Adrenal gland (tissue), 12 donors: ENCODE data around the gene FAM50A. TPM values are rescaled to one million over a fixed set of nuclear protein-coding genes. Genes with fewer than 3 reads are reported as not detected.

Experiments used
- DNase-seq, 7 donors: peaks; one replicate each; pipeline ENCODE4 v3.0.0-alpha.2; 2019 to 2020
- H3K27ac ChIP-seq, 5 donors: fragments of 200-600 bp; sonication (generic) in 4 of 5; 1 replicate in 3 of 5; 2 replicates in 2 of 5; pipeline versions ENCODE4 v1.5.1 to v1.8.0; 2016 to 2020; ENCODE audit warnings: mild to moderate bottlenecking in 1 of 5
- H3K27me3 ChIP-seq: fragments of 200-600 bp; 2 replicates; pipeline ENCODE4 v1.8.0; 2021
- H3K36me3 ChIP-seq, 2 donors: fragments of 200-600 bp; replicated peaks in 1 of 2; 1 replicate in 1 of 2; 2 replicates in 1 of 2; pipeline versions ENCODE4 v1.5.1 to v1.8.0; 2018 to 2022
- H3K4me1 ChIP-seq, 2 donors: fragments of 200-600 bp; replicated peaks in 1 of 2; 1 replicate in 1 of 2; 2 replicates in 1 of 2; pipeline versions ENCODE4 v1.5.1 to v1.8.0; 2018 to 2021
- H3K4me3 ChIP-seq, 4 donors: fragments of 200-600 bp; sonication (generic) in 3 of 4; one replicate each; pipeline ENCODE4 v1.5.1; 2016 to 2018
- H3K9me3 ChIP-seq, 3 donors: fragments of 200-600 bp; sonication (generic) in 1 of 3; replicated peaks in 1 of 3; 1 replicate in 2 of 3; 2 replicates in 1 of 3; pipeline versions ENCODE4 v1.5.1 to v1.8.0; 2016 to 2021
- POLR2A ChIP-seq, 2 donors: fragments of 450-650 bp; IDR thresholded peaks; one replicate each; pipeline ENCODE4 v1.6.1; 2017; ENCODE audit warnings: antibody characterized with exemption in 2 of 2, mild to moderate bottlenecking in 2 of 2, moderate library complexity in 1 of 2
- WGBS, 4 donors: extraction: QIAGEN DNeasy Blood & Tissue Kit in 2 of 4; methylation state at CpG; one replicate each; pipeline versions ENCODE4 v1.1.5 to v1.1.7; 2013 to 2017; 5-methylcytosine and 5-hydroxymethylcytosine counted together
- intact Hi-C, 2 donors: fragments of 100-400 bp; cut with DNase I; formaldehyde crosslinking; loops; one replicate each; pipeline versions ENCODE4 v1.14.1 to v1.15.0; 2022 to 2023
- polyA plus RNA-seq, 3 donors: library from polyadenylated mRNA; stranded (reverse); fragments of 200-250 nt in 2 of 3; fragments of 350-450 nt in 1 of 3; fragmentation: Illumina TruSeq in 1 of 3; extraction: RNeasy Lipid Tissue Mini Kit (QIAGEN cat#74804) in 1 of 3; gene quantifications; one replicate each; pipeline ENCODE4 v1.2.3, GENCODE V29; 2013 to 2014
- total RNA-seq, 9 donors: library from RNA; depleted of rRNA in 4 of 9; stranded (reverse); fragments of >200 nt in 4 of 9; fragments of 120-200 nt in 1 of 9; fragmentation: NEBNext Ultra II Directional in 1 of 9; extraction: Animal tissue kit (Norgen Biotek cat#: 25700) in 1 of 9; gene quantifications; one replicate each; pipeline versions ENCODE4 v1.1.0 to v1.2.4, GENCODE V29; 2013 to 2023
- TF ChIP-seq, protein P1 (sequence below), 6 experiments: fragments of 450-650 bp in 4 of 6; fragments of 200-600 bp in 2 of 6; sonication (generic) in 1 of 6; IDR thresholded peaks; 1 replicate in 5 of 6; 2 replicates in 1 of 6; pipeline versions ENCODE4 v1.5.1 to v1.8.0; 2016 to 2021; ENCODE audit warnings: antibody characterized with exemption in 6 of 6, mild to moderate bottlenecking in 2 of 6, moderate library complexity in 1 of 6
- donor health status: healthy with polysubstance abuse.
- donor health status: Bipolar disorder and iron deficiency.
- donor health status: DM: yes; HTN: yes; CAD: no.
- donor health status: DM: no; HTN: no; CAD: no.
- donor health status: DM: no; HTN: no; CAD: no.
- donor health status: DM: yes; HTN: yes; CAD: no.

The FAM50A gene
- total and polyA plus RNA-seq, 12 donors, result 25.1 to 451 (median 59.4) TPM

DNA sequence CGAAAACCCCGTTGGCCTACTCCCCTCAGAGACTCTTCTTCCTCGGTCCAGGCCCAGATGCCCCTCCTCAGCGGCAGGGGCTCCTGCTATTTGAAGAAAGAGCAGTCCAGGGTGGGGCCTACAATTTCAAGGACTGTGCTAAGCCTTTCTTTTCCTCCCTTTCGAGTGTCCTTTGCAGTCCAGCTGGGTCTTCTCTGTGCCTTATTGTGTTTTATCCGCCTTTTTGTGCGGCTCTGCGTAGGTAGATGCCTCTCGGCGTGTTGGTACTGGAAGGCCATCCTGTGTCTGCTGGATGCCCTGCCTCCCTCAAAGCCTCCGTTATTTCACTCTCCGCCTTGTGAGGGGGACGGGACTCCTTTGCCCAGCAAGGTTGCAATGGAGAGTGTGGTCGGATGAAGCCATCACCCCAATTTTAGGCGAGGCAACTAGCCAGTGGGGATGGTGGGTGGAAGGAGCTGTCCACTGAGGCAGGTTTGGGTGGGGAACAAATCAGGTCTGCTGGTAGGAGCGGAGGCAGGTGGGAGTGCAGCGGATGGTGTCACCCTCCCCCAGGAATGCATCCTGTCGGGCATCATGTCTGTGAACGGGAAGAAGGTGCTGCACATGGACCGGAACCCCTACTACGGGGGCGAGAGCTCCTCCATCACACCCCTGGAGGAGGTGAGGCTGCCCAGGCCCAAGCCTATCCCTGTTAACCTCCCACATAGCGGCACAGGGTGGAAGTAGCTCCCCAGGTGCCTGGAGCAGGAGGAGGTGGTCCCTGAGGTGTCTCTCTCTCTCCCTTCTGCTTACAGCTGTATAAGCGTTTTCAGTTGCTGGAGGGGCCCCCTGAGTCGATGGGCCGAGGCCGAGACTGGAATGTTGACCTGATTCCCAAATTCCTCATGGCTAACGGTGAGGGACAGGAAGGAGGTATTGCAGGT is 5.7 kb upstream of the FAM50A start:
- H3K27ac ChIP-seq, result peak overlapping the region in 2 of 5 donors; percentile 86 to 95
- no peak for DNase-seq

DNA sequence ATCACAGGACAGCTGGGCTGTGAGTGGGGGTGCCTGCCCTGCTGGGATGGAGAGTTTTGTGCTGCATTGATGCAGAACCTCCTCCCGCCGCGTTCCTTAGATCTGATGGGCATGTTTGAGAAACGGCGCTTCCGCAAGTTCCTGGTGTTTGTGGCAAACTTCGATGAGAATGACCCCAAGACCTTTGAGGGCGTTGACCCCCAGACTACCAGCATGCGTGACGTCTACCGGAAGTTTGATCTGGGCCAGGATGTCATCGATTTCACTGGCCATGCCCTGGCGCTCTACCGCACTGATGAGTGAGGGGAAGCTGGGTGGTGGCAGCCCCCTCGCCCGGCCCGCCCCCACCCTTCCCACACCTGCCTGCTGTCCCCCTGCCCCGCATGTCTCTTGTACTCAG is 4.1 kb upstream of the FAM50A start:
- H3K27me3 ChIP-seq, result no peaks in the 10 kb centered on the region
- no peak for DNase-seq
- peaks cover 0 to 49% of the 10 kb centered on the region in 2 donors for H3K36me3 ChIP-seq
- H3K27ac ChIP-seq, result no peak overlapping the region
- H3K9me3 ChIP-seq, result no peaks in the 10 kb centered on the region
- intact Hi-C loops, result no loop called here
- TF ChIP-seq, protein P1, sequence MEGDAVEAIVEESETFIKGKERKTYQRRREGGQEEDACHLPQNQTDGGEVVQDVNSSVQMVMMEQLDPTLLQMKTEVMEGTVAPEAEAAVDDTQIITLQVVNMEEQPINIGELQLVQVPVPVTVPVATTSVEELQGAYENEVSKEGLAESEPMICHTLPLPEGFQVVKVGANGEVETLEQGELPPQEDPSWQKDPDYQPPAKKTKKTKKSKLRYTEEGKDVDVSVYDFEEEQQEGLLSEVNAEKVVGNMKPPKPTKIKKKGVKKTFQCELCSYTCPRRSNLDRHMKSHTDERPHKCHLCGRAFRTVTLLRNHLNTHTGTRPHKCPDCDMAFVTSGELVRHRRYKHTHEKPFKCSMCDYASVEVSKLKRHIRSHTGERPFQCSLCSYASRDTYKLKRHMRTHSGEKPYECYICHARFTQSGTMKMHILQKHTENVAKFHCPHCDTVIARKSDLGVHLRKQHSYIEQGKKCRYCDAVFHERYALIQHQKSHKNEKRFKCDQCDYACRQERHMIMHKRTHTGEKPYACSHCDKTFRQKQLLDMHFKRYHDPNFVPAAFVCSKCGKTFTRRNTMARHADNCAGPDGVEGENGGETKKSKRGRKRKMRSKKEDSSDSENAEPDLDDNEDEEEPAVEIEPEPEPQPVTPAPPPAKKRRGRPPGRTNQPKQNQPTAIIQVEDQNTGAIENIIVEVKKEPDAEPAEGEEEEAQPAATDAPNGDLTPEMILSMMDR (IDR thresholded peaks at IDR 0.05), result no peak
- TF ChIP-seq POLR2A (IDR thresholded peaks at IDR 0.05), result no peak
- no peak overlapping the region for H3K4me3 ChIP-seq
- peaks cover 0 to 11% of the 10 kb centered on the region in 2 donors for H3K4me1 ChIP-seq
- 82 to 88% (median 85%) methylated on average over 15 to 18 of the region's 18 CpGs; no CpG with 5 or more reads in 1 of the 4 donors for WGBS, 4 donors

More for the DNA sequence above, 5.7 kb upstream of the FAM50A start:
- Histone ChIP-seq H3K9me3 (no peaks in the 10 kb centered on the region), H3K27me3 (no peaks in the 10 kb centered on the region), H3K4me3 (peak overlapping the region in 1 of 4 donors; percentile 71), H3K4me1 (peaks cover 0 to 7% of the 10 kb centered on the region in 2 donors), H3K36me3 (peaks cover 0 to 62% of the 10 kb centered on the region in 2 donors)
- TF ChIP-seq, protein P1 (IDR thresholded peaks at IDR 0.05), result no peak
- TF ChIP-seq POLR2A (IDR thresholded peaks at IDR 0.05), result no peak
- WGBS, 4 donors, result 20 to 72% (median 52%) methylated on average over 1 to 28 of the region's 28 CpGs
- intact Hi-C loops, result no loop called here

DNA sequence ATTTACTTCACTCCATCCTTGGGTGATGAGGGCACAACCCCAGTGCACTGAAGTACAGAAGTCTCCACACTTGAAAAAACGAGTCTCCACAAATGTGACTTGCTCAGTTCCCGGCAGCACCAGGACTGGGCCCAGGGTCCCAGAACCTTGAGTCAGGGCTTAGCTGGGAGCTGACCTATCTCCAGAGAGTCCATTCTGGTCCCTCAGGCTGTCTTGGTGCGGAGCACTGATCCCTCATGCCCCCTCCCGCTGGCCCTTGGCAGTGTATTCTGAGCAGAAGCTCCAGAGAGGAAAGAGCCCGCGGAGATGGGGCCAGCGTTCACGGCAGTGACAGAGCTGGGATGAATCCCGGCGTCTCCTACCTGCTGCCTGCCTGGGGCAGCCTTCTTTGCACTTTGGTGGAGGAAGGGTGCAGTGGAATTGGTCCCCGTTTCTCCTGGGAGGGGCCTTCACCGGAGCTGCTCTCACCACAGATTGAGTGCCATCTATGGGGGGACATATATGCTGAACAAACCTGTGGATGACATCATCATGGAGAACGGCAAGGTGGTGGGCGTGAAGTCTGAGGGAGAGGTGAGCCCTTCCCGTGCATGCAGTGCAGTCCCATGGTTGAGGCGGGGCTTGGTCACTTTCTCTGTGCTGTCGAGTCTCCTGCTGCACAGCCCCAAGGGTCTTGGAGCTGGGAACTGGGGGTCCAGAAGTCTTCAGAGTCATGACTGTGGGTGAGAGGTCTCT is 3.2 kb upstream of the FAM50A start:
- Histone ChIP-seq H3K27me3 (no peaks in the 10 kb centered on the region), H3K36me3 (peaks cover 0 to 39% of the 10 kb centered on the region in 2 donors), H3K4me1 (peaks cover 0 to 21% of the 10 kb centered on the region in 2 donors), H3K4me3 (no peak overlapping the region), H3K9me3 (no peaks in the 10 kb centered on the region), H3K27ac (no peak overlapping the region)
- WGBS, 4 donors, result 68 to 88% (median 80%) methylated on average over 3 to 17 of the region's 17 CpGs
- TF ChIP-seq, protein P1 (IDR thresholded peaks at IDR 0.05), result no peak
- TF ChIP-seq POLR2A (IDR thresholded peaks at IDR 0.05), result no peak
- no peak for DNase-seq
- intact Hi-C loops, result no loop called here

DNA sequence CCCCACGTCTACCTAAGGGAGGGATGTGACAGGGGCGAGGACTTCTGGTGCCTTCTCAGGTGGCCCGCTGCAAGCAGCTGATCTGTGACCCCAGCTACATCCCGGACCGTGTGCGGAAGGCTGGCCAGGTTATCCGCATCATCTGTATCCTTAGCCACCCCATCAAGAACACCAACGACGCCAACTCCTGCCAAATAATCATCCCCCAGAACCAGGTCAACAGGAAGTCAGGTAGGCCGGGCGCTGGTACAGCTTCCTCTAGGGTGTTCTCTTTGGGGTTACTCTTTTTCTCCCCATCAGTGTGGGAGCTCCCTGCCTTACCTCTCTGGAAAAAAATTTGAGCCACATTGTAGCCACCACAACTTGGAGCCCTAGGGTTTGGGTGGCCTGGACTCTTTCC is 2.4 kb upstream of the FAM50A start:
- no peak for DNase-seq
- Histone ChIP-seq H3K4me3 (no peak overlapping the region), H3K9me3 (no peaks in the 10 kb centered on the region), H3K36me3 (peaks cover 0 to 38% of the 10 kb centered on the region in 2 donors), H3K27ac (no peak overlapping the region), H3K27me3 (no peaks in the 10 kb centered on the region), H3K4me1 (peaks cover 0 to 22% of the 10 kb centered on the region in 2 donors)
- TF ChIP-seq, protein P1 (IDR thresholded peaks at IDR 0.05), result no peak
- no peak for TF ChIP-seq POLR2A (IDR thresholded peaks at IDR 0.05)
- 67 to 92% (median 89%) methylated on average over 3 to 11 of the region's 11 CpGs for WGBS, 4 donors
- intact Hi-C loops, result no loop called here
